H1 (cell line): ENCODE results near the gene TMEM250. TPM values are rescaled to one million over a fixed set of nuclear protein-coding genes. Genes with fewer than 3 reads are reported as not detected.

Experiments
- ASH2L ChIP-seq: fragments of 200-600, 300-600 bp; sonication (generic); IDR thresholded peaks from one replicate; pipeline ENCODE4 v1.7.1; 2017; ENCODE audit warnings: low read length
- BCL11A ChIP-seq, 2 experiments: IDR thresholded peaks; one replicate each; pipeline ENCODE4 v1.6.1; 2011; ENCODE audit warnings: low read depth in 2 of 2, low read length in 2 of 2, mild to moderate bottlenecking in 2 of 2
- BRCA1 ChIP-seq: IDR thresholded peaks from 2 replicates; pipeline ENCODE4 v1.6.1; 2012; ENCODE audit warnings: low read depth, low read length, improper control_type of control experiment
- CEBPB ChIP-seq: IDR thresholded peaks from 2 replicates; pipeline ENCODE4 v1.6.1; 2012; ENCODE audit warnings: low read depth, low read length
- EGR1 ChIP-seq: IDR thresholded peaks from 2 replicates; pipeline ENCODE4 v1.6.1; 2011; ENCODE audit warnings: low read depth, low read length, borderline replicate concordance
- POLR2AphosphoS5 ChIP-seq: IDR thresholded peaks from 2 replicates; pipeline ENCODE4 v1.6.1; 2011; ENCODE audit warnings: low read depth, low read length
- POU5F1 ChIP-seq: IDR thresholded peaks from 2 replicates; pipeline ENCODE4 v1.6.1; 2011; ENCODE audit warnings: low read depth, mild to moderate bottlenecking, low read length, moderate library complexity
- RNF2 ChIP-seq: fragments of 200-900, 300-1000 bp; sonication (generic); IDR thresholded peaks from 2 replicates; pipeline ENCODE4 v1.7.1; 2016; ENCODE audit warnings: borderline replicate concordance, low read depth, mild to moderate bottlenecking, antibody characterized with exemption, low read length; ENCODE audit not compliant: poor library complexity, severe bottlenecking; ENCODE audit errors: missing control alignments
- RXRA ChIP-seq: IDR thresholded peaks from 2 replicates; pipeline ENCODE4 v1.6.1; 2011; ENCODE audit warnings: low read depth, mild to moderate bottlenecking, low read length, moderate library complexity; ENCODE audit not compliant: insufficient read depth
- polyA plus RNA-seq, 7 experiments: library from polyadenylated mRNA; depleted of rRNA in 3 of 7; stranded (reverse) in 5 of 7; unstranded in 2 of 7; fragments of >200 nt in 5 of 7; fragments of 200-250 nt in 2 of 7; gene quantifications; 1 replicate in 5 of 7; 2 replicates in 1 of 7; 4 replicates in 1 of 7; pipeline versions ENCODE4 v1.2.1 to v1.2.3, GENCODE V29; 2011 to 2013; ENCODE audit warnings: missing spikeins in 2 of 7, mixed read lengths in 2 of 7
- total RNA-seq: library from RNA; stranded (reverse); fragmentation: NEBNext Ultra II Directional; extraction: Animal tissue kit (Norgen Biotek cat#: 25700); gene quantifications from 2 replicates; pipeline ENCODE4 v1.2.1, GENCODE V29; 2021
- TF ChIP-seq, protein P1 (sequence below): fragments of 300-600 bp; sonication (generic); IDR thresholded peaks from 2 replicates; pipeline ENCODE4 v1.7.1; 2012; ENCODE audit warnings: low read length, moderate library complexity, mild to moderate bottlenecking, inconsistent platforms; ENCODE audit not compliant: insufficient replicate concordance
- TF ChIP-seq, protein P2 (sequence below): IDR thresholded peaks from 2 replicates; pipeline ENCODE4 v1.6.1; 2012; ENCODE audit warnings: inconsistent platforms

The TMEM250 gene
- total and polyA plus RNA-seq, 2 of the 8 experiments (the other 6 are each of a cell fraction or from before 2014, with no cell fraction given), result 22.3 to 34.9 TPM

DNA sequence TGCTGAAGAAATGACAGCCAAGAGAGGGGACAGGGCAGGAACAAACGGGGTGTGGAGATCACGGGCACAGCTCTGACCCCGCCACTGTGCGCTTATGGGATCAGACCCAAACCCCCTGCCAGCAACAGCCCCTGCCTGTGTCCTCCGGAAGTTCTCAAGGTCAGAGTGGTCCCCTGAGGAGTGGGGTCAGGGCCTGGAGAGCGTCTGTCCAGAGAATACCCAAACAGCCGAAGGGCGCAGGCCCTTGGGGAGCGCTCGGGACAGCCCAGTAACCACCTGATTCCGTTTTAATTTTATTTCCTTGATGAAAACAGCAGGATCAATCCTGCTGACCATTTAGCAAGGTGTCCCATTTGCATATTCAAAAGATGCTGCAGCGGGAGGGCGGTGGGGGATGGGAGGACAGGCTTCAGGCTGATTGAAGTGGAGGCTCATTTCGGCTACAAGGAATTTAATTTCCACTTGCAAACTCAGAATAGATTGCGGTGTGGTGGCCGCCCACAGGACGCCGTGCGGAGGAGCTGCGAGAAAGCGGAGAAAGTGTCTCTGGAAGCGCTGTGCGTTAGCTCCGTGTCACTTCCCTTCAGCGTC is 32.6 kb upstream of the TMEM250 start (continued):
- TF ChIP-seq, protein P1, sequence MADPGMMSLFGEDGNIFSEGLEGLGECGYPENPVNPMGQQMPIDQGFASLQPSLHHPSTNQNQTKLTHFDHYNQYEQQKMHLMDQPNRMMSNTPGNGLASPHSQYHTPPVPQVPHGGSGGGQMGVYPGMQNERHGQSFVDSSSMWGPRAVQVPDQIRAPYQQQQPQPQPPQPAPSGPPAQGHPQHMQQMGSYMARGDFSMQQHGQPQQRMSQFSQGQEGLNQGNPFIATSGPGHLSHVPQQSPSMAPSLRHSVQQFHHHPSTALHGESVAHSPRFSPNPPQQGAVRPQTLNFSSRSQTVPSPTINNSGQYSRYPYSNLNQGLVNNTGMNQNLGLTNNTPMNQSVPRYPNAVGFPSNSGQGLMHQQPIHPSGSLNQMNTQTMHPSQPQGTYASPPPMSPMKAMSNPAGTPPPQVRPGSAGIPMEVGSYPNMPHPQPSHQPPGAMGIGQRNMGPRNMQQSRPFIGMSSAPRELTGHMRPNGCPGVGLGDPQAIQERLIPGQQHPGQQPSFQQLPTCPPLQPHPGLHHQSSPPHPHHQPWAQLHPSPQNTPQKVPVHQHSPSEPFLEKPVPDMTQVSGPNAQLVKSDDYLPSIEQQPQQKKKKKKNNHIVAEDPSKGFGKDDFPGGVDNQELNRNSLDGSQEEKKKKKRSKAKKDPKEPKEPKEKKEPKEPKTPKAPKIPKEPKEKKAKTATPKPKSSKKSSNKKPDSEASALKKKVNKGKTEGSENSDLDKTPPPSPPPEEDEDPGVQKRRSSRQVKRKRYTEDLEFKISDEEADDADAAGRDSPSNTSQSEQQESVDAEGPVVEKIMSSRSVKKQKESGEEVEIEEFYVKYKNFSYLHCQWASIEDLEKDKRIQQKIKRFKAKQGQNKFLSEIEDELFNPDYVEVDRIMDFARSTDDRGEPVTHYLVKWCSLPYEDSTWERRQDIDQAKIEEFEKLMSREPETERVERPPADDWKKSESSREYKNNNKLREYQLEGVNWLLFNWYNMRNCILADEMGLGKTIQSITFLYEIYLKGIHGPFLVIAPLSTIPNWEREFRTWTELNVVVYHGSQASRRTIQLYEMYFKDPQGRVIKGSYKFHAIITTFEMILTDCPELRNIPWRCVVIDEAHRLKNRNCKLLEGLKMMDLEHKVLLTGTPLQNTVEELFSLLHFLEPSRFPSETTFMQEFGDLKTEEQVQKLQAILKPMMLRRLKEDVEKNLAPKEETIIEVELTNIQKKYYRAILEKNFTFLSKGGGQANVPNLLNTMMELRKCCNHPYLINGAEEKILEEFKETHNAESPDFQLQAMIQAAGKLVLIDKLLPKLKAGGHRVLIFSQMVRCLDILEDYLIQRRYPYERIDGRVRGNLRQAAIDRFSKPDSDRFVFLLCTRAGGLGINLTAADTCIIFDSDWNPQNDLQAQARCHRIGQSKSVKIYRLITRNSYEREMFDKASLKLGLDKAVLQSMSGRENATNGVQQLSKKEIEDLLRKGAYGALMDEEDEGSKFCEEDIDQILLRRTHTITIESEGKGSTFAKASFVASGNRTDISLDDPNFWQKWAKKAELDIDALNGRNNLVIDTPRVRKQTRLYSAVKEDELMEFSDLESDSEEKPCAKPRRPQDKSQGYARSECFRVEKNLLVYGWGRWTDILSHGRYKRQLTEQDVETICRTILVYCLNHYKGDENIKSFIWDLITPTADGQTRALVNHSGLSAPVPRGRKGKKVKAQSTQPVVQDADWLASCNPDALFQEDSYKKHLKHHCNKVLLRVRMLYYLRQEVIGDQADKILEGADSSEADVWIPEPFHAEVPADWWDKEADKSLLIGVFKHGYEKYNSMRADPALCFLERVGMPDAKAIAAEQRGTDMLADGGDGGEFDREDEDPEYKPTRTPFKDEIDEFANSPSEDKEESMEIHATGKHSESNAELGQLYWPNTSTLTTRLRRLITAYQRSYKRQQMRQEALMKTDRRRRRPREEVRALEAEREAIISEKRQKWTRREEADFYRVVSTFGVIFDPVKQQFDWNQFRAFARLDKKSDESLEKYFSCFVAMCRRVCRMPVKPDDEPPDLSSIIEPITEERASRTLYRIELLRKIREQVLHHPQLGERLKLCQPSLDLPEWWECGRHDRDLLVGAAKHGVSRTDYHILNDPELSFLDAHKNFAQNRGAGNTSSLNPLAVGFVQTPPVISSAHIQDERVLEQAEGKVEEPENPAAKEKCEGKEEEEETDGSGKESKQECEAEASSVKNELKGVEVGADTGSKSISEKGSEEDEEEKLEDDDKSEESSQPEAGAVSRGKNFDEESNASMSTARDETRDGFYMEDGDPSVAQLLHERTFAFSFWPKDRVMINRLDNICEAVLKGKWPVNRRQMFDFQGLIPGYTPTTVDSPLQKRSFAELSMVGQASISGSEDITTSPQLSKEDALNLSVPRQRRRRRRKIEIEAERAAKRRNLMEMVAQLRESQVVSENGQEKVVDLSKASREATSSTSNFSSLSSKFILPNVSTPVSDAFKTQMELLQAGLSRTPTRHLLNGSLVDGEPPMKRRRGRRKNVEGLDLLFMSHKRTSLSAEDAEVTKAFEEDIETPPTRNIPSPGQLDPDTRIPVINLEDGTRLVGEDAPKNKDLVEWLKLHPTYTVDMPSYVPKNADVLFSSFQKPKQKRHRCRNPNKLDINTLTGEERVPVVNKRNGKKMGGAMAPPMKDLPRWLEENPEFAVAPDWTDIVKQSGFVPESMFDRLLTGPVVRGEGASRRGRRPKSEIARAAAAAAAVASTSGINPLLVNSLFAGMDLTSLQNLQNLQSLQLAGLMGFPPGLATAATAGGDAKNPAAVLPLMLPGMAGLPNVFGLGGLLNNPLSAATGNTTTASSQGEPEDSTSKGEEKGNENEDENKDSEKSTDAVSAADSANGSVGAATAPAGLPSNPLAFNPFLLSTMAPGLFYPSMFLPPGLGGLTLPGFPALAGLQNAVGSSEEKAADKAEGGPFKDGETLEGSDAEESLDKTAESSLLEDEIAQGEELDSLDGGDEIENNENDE, result no peak
- TF ChIP-seq BCL11A (IDR thresholded peaks at IDR 0.05; ENCODE audit: low read depth in 2 of 2, low read length in 2 of 2), result peak in 1 of 2 experiments; percentile 55
- TF ChIP-seq POU5F1, result 0 out of 2 replicates have a peak, but pooled peaks have one; percentile 64
- TF ChIP-seq EGR1, result no peak
- TF ChIP-seq RNF2, result no peak
- TF ChIP-seq RXRA, result no peak
- TF ChIP-seq BRCA1, result no peak
- TF ChIP-seq, protein P2, sequence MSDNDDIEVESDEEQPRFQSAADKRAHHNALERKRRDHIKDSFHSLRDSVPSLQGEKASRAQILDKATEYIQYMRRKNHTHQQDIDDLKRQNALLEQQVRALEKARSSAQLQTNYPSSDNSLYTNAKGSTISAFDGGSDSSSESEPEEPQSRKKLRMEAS, result peak; percentile 26; the same call in 1 of the 2 replicates
- no peak for TF ChIP-seq POLR2AphosphoS5
- peak; percentile 54 for TF ChIP-seq ASH2L
- no peak for TF ChIP-seq CEBPB
